ENCODE data around the gene ABHD15.

The ABHD15 gene

DNA sequence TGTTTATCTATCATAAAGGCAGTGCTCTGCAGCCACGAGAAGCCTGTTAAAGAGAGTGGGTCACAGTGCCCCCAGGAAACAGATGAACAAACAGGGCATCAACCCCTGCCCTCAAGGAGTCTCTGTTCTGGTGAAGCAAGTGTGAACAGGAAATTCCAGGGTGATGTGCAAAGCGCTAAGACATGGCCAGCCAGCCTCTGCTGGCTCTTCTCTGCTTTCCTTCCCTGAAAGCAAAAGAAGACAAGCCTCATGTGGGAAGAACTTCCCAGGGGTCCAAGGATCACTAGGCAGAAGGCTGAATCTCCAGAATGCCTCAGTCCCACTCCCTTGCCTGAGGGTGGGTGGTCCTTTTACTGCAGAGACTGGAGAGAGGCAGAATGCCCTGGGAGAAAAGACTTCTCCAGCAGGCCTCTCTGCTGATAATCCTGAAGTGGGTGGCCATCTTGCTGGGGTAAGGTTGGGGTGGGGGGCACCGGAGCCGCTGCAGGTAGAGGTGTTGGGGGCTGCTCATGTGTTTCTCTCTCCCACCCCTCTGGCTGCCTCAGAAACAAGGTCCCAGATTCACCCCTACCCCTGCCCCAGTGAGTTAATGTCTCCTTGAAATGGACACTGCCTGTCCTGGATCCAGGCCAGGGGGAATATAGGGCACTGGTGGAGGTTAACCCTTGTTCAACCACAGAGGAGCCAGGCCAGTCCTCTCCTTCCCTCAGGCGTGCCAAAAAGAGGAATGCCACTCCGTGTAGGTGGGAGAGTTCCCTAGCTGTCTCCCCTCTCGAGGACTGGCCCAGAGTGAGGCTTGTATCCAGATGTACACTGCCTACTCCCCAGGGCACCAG lies 28.5 kb upstream of the ABHD15 start:
- H3K4me3 ChIP-seq (ENCODE audit: low read depth, low read length): no peak overlapping the region
- no peak for DNase-seq (ENCODE audit: low read depth)
- TF ChIP-seq, protein P1, sequence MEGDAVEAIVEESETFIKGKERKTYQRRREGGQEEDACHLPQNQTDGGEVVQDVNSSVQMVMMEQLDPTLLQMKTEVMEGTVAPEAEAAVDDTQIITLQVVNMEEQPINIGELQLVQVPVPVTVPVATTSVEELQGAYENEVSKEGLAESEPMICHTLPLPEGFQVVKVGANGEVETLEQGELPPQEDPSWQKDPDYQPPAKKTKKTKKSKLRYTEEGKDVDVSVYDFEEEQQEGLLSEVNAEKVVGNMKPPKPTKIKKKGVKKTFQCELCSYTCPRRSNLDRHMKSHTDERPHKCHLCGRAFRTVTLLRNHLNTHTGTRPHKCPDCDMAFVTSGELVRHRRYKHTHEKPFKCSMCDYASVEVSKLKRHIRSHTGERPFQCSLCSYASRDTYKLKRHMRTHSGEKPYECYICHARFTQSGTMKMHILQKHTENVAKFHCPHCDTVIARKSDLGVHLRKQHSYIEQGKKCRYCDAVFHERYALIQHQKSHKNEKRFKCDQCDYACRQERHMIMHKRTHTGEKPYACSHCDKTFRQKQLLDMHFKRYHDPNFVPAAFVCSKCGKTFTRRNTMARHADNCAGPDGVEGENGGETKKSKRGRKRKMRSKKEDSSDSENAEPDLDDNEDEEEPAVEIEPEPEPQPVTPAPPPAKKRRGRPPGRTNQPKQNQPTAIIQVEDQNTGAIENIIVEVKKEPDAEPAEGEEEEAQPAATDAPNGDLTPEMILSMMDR (IDR thresholded peaks at IDR 0.05; ENCODE audit: low read depth, low read length): no peak
- TF ChIP-seq POLR2A (IDR thresholded peaks at IDR 0.05; ENCODE audit: extremely low read depth, insufficient read length): no peak
- TF ChIP-seq, protein P2, sequence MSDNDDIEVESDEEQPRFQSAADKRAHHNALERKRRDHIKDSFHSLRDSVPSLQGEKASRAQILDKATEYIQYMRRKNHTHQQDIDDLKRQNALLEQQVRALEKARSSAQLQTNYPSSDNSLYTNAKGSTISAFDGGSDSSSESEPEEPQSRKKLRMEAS (IDR thresholded peaks at IDR 0.05; ENCODE audit: low read depth, low read length): no peak
- TF ChIP-seq MYC (IDR thresholded peaks at IDR 0.05; ENCODE audit: low read depth, low read length): no peak

DNA sequence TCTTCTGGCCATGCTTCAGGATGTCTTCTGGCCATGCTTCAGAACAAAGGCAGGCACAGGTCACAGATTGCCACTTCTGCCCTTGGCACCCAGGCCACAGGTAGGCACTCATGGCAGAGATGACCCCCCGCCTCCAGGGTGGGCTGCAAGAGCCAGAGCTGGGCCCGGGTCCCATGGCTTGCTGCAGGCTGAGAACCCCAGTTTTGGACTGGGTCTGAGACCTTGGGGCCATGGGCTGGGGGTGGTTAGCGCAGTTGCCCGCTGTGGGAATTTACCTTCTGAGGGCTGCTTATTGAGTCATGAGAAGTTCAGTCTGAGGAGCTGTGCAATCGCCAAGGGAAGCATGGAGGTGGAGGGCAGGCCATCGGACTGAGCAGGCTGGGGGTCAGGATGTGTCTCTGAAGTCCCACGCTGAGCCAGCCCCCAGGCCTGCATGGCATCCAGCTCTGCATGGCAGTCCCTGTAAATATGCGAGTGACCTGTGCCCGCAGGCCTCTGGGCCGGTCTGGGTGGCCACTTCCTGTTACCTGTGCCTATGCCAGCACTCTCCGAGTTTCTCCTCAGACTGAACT lies 27.8 kb upstream of the ABHD15 start:
- no peak overlapping the region for H3K4me3 ChIP-seq (ENCODE audit: low read depth, low read length)
- DNase-seq (ENCODE audit: low read depth): no peak
- TF ChIP-seq, protein P2 (IDR thresholded peaks at IDR 0.05; ENCODE audit: low read depth, low read length): no peak
- no peak for TF ChIP-seq POLR2A (IDR thresholded peaks at IDR 0.05; ENCODE audit: extremely low read depth, insufficient read length)
- TF ChIP-seq, protein P1 (IDR thresholded peaks at IDR 0.05; ENCODE audit: low read depth, low read length): no peak
- TF ChIP-seq MYC (IDR thresholded peaks at IDR 0.05; ENCODE audit: low read depth, low read length): no peak

DNA sequence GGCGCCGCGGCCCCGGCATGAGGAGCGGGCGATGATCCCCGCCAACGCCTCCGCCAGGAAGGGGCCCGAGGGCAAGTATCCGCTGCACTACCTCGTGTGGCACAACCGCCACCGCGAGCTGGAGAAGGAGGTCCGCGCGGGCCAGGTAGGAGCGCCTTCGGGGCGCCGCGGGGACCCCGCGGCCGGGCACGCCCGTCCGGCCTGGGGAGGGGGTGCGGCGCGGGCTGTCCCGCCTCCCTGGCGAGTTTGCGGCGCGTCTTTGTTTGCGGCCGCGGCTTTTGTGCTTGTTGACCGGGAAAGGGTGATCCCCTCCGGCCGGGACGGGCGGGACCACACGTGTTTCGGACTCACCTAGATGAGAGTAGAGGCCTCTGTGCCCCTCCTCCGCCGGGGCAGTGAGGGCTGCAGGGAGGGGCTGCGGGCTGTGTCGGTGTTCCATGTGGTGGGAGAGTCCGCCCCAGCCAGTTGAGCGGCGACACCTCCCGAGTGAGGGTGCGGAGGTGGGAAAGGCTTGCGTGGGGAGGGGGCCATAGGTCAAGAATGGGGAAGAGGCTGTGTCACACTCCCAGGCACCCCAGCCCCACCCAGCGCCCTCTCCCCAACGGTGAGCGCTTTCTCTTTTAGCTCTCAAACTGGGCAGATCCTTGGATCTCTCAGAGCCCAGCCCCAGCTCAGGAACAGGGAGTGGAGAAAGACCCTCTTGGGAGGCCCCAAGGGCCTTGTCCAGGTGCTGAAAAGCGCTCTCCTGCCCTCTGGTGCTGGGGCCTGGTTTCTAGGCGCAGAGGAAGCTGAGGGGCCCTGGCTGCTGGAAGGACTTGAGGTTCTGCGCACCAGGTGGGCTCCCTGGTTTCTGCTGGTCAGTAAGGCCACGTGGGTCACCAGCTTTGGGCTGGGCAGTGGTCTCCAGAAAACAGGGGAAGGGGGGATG lies 27.0 kb upstream of the ABHD15 start:
- H3K4me3 ChIP-seq (ENCODE audit: low read depth, low read length): peak overlapping the region; percentile 47
- DNase-seq (ENCODE audit: low read depth): peak; percentile 66
- TF ChIP-seq, protein P1 (IDR thresholded peaks at IDR 0.05; ENCODE audit: low read depth, low read length): peak; percentile 24
- TF ChIP-seq MYC (IDR thresholded peaks at IDR 0.05; ENCODE audit: low read depth, low read length) (no peak), POLR2A (IDR thresholded peaks at IDR 0.05; ENCODE audit: extremely low read depth, insufficient read length) (no peak)
- TF ChIP-seq, protein P2 (IDR thresholded peaks at IDR 0.05; ENCODE audit: low read depth, low read length): peak; percentile 40; the same call in 1 of the 2 replicates

DNA sequence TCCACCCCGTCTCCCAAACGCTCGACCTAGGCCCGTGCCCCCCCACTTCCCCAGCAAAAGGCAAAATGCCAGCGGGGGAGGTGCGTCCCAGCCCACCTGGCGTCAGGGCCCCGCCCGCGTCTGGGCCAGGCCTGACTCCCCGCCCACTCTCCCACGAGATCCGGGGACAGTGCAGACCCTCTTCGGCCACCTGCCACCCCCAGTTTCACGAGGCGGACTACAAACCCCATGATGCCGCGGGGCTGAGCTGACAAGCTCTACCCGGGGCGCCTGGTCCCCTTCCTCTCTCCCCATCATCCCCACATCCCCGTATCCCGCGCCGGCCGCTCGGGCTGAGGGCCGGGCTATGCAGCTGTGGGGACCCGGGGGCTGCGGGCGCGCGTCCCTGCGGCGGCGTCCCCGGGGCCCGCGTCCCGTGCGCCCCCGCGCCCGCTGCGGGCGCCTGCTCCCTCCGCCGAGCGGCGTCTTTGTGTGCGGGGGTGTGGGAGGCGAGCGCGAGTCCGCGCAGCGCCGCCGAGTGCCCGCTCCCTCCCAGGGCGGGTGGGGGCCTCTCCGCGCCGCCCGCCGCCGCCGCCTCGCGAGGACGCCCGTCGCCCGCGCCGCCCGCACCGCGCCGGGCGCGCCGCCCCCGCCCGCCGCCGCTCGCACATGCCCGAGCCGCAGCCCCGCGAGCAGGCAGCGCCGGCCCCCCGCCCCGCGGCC lies 26.2 kb upstream of the ABHD15 start, which contains the start of gene ANKRD13B:
Gene ANKRD13B (plus strand): TSS at position 283 of the 702 bp plus-strand sequence. CDS start 490 bp downstream, outside the sequence.
- H3K4me3 ChIP-seq (ENCODE audit: low read depth, low read length): peak within 1 kb of the TSS; percentile 47
- DNase-seq (ENCODE audit: low read depth): peak; percentile 72
- TF ChIP-seq MYC (IDR thresholded peaks at IDR 0.05; ENCODE audit: low read depth, low read length) (no peak), POLR2A (IDR thresholded peaks at IDR 0.05; ENCODE audit: extremely low read depth, insufficient read length) (no peak)
- TF ChIP-seq, protein P2 (IDR thresholded peaks at IDR 0.05; ENCODE audit: low read depth, low read length): 0 out of 2 replicates have a peak, but pooled peaks have one; percentile 24
- TF ChIP-seq, protein P1 (IDR thresholded peaks at IDR 0.05; ENCODE audit: low read depth, low read length): no peak
